Measurements from ENCODE around the gene CNN2. TPM values are rescaled to one million over a fixed set of nuclear protein-coding genes. Genes with fewer than 3 reads are reported as not detected.

CNN2 gene
- polyA plus RNA-seq, 2 of the 4 experiments (the other 2 are of a cell fraction) = 31.7 to 99.3 TPM

GRCh38 chr19:1076951-1077350 is 50.5 kb downstream of the CNN2 start:
- ChIA-PET POLR2A (interaction anchor here (0.6 kb wide), 1 partner anchor 35 kb away, joined by 3 read pairs; no protein-coding TSS in a partner anchor), CTCF (interaction anchor here (1.2 to 1.3 kb wide), 2 partner anchors 9 to 36 kb away, joined by 5 read pairs; no protein-coding TSS in a partner anchor)
- 83% methylated on average over 16 of the region's 16 CpGs for WGBS (ENCODE audit: missing lambda C conversion rate)
- DNase-seq (ENCODE audit: low read depth in 1 of 2, low spot score in 1 of 2) (no peak), ATAC-seq (no peak), FAIRE-seq (no peak)
- no peak overlapping the region for H3K4me2 ChIP-seq
- peaks cover 13% of the 10 kb centered on the region for H3K4me1 ChIP-seq
- H3K9me3 ChIP-seq = no peaks in the 10 kb centered on the region
- H3K27ac ChIP-seq = no peak overlapping the region
- no peak for TF ChIP-seq POLR2AphosphoS2 (conservative IDR thresholded peaks at IDR 0.05; ENCODE audit: low read length)
- no peak for TF ChIP-seq HEYL (CRISPR knock-in tag; IDR thresholded peaks at IDR 0.05)
- no peak for TF ChIP-seq EP300 (IDR thresholded peaks at IDR 0.05)
- no peak for TF ChIP-seq BCL3 (IDR thresholded peaks at IDR 0.05)
- no peak for TF ChIP-seq HOXB5 (CRISPR knock-in tag; IDR thresholded peaks at IDR 0.05)
- no peak for TF ChIP-seq CHD4 (IDR thresholded peaks at IDR 0.05; ENCODE audit: borderline replicate concordance)
- TF ChIP-seq, protein P1, sequence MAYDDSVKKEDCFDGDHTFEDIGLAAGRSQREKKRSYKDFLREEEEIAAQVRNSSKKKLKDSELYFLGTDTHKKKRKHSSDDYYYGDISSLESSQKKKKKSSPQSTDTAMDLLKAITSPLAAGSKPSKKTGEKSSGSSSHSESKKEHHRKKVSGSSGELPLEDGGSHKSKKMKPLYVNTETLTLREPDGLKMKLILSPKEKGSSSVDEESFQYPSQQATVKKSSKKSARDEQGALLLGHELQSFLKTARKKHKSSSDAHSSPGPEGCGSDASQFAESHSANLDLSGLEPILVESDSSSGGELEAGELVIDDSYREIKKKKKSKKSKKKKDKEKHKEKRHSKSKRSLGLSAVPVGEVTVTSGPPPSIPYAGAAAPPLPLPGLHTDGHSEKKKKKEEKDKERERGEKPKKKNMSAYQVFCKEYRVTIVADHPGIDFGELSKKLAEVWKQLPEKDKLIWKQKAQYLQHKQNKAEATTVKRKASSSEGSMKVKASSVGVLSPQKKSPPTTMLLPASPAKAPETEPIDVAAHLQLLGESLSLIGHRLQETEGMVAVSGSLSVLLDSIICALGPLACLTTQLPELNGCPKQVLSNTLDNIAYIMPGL (CRISPR knock-in tag; IDR thresholded peaks at IDR 0.05; ENCODE audit: borderline replicate concordance) = no peak
- no peak for TF ChIP-seq KDM5A (IDR thresholded peaks at IDR 0.05)
- TF ChIP-seq FOSL2 (IDR thresholded peaks at IDR 0.05) = no peak
- TF ChIP-seq FOSL2 (CRISPR knock-in tag; IDR thresholded peaks at IDR 0.05) = no peak
- no peak for TF ChIP-seq TFCP2L1 (CRISPR knock-in tag; IDR thresholded peaks at IDR 0.05)
- no peak overlapping the region for H3K4me3 ChIP-seq

DNA sequence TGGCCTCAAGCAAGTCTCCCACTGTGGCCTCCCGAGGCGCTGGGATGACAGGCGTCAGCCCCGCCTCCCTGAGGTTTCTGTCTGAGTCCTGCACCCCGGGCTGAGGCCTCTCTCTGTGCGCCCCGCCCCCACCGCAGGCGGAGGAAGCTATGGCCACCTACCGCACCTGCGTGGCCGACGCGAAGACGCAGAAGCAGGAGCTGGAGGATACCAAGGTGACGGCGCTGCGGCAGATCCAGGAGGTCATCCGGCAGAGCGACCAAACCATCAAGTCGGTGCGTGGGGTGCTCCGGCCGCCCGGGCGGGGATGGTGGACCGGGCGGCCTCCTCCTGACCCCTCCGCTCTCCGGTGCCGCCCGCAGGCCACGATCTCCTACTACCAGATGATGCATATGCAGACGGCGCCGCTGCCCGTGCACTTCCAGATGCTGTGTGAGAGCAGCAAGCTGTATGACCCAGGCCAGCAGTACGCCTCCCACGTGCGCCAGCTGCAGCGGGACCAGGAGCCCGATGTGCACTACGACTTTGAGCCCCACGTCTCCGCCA is 53.2 kb downstream of the CNN2 start:
- ChIA-PET POLR2A (no interaction called here), CTCF (interaction anchor here (0.5 to 1.2 kb wide), 4 partner anchors 14 to 143 kb away, joined by 3 to 4 read pairs (median 4); no protein-coding TSS in a partner anchor)
- no peak overlapping the region for H3K4me2 ChIP-seq
- peaks cover 13% of the 10 kb centered on the region; the same call in 2 of the 3 replicates for H3K4me1 ChIP-seq
- ATAC-seq (no peak), FAIRE-seq (no peak), DNase-seq (ENCODE audit: low read depth in 1 of 2, low spot score in 1 of 2) (no peak)
- no peak overlapping the region for H3K4me3 ChIP-seq
- no peak overlapping the region for H3K27ac ChIP-seq
- 91% methylated on average over 34 of the region's 45 CpGs for WGBS (ENCODE audit: missing lambda C conversion rate)
- TF ChIP-seq RFX5 (IDR thresholded peaks at IDR 0.05) (no peak), RAD21 (conservative IDR thresholded peaks at IDR 0.05 in 1 of 2, IDR thresholded peaks at IDR 0.05 in 1 of 2) (no peak), CBX2 (IDR thresholded peaks at IDR 0.05; ENCODE audit: borderline replicate concordance, low read depth) (no peak), HDAC2 (IDR thresholded peaks at IDR 0.05) (no peak), KDM1A (IDR thresholded peaks at IDR 0.05; ENCODE audit: low read depth) (no peak), EHF (CRISPR knock-in tag; IDR thresholded peaks at IDR 0.05) (no peak), BCL3 (IDR thresholded peaks at IDR 0.05) (no peak), ATOH8 (CRISPR knock-in tag; IDR thresholded peaks at IDR 0.05; ENCODE audit: low read depth) (no peak), JUN (IDR thresholded peaks at IDR 0.05) (no peak), POLR2AphosphoS2 (conservative IDR thresholded peaks at IDR 0.05; ENCODE audit: low read length) (no peak), HOXB13 (CRISPR knock-in tag; IDR thresholded peaks at IDR 0.05; ENCODE audit: low read depth) (no peak)
- TF ChIP-seq, protein P2, sequence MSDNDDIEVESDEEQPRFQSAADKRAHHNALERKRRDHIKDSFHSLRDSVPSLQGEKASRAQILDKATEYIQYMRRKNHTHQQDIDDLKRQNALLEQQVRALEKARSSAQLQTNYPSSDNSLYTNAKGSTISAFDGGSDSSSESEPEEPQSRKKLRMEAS (IDR thresholded peaks at IDR 0.05) = no peak
- TF ChIP-seq, protein P3, sequence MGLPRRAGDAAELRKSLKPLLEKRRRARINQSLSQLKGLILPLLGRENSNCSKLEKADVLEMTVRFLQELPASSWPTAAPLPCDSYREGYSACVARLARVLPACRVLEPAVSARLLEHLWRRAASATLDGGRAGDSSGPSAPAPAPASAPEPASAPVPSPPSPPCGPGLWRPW (IDR thresholded peaks at IDR 0.05) = no peak
- H3K9me3 ChIP-seq = no peaks in the 10 kb centered on the region
